ENCODE results near the gene ATXN1L.

GRCh38 chr16:71883168-71883848 lies 37.5 kb downstream of the ATXN1L start:
- TF ChIP-seq, protein P1, sequence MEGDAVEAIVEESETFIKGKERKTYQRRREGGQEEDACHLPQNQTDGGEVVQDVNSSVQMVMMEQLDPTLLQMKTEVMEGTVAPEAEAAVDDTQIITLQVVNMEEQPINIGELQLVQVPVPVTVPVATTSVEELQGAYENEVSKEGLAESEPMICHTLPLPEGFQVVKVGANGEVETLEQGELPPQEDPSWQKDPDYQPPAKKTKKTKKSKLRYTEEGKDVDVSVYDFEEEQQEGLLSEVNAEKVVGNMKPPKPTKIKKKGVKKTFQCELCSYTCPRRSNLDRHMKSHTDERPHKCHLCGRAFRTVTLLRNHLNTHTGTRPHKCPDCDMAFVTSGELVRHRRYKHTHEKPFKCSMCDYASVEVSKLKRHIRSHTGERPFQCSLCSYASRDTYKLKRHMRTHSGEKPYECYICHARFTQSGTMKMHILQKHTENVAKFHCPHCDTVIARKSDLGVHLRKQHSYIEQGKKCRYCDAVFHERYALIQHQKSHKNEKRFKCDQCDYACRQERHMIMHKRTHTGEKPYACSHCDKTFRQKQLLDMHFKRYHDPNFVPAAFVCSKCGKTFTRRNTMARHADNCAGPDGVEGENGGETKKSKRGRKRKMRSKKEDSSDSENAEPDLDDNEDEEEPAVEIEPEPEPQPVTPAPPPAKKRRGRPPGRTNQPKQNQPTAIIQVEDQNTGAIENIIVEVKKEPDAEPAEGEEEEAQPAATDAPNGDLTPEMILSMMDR (conservative IDR thresholded peaks at IDR 0.05; ENCODE audit: low read length), result no peak
- no peak for TF ChIP-seq EZH2phosphoT487 (IDR thresholded peaks at IDR 0.05; ENCODE audit: borderline replicate concordance)
